C4-2B (cell line): ENCODE results near the gene PDK2.

Experiments used
- CTCF ChIP-seq: fragments of 450-650 bp; conservative IDR thresholded peaks from 2 replicates; pipeline ENCODE4 v1.5.1; 2017; ENCODE audit warnings: mild to moderate bottlenecking
- ZFX ChIP-seq: fragments of 450-650 bp; IDR thresholded peaks from 2 replicates; pipeline ENCODE4 v1.6.1; 2017

- TF ChIP-seq CTCF = no peak
- TF ChIP-seq ZFX = no peak
Measured at GRCh38 chr17:50118828-50119218, 23.7 kb downstream of the PDK2 start.
